NCI-H226 (cell line): ENCODE results near the gene ANKRD65.
A peak's percentile ranks its signal among the peaks of the same experiment; 100 is the strongest.
"Not testable (repeated sequence)": the region's sequence is repeated elsewhere in the genome, so short reads cannot be mapped to it uniquely, and the experiment has no call there.

Experiments used
- DNase-seq: peaks from one replicate; pipeline ENCODE4 v3.0.0-alpha.2; 2015

ANKRD65 gene

GRCh38 chr1:1421147-1421906 is at the start of gene ANKRD65:
Gene ANKRD65 (minus strand): TSS chr1:1421276. CDS start chr1:1421005, 271 bp downstream.
- no peak for DNase-seq

GRCh38 chr1:1468196-1468985 is 47.3 kb upstream of the ANKRD65 start:
- not testable (repeated sequence) for DNase-seq

GRCh38 chr1:1463312-1463711 is 42.2 kb upstream of the ANKRD65 start:
- DNase-seq, result no peak

GRCh38 chr1:1462318-1462966 is 41.4 kb upstream of the ANKRD65 start:
- peak; percentile 90 for DNase-seq

- peak; percentile 17 for DNase-seq
Observed at GRCh38 chr1:1461721-1462317, 40.7 kb upstream of the ANKRD65 start.

GRCh38 chr1:1460540-1461130 is 39.6 kb upstream of the ANKRD65 start:
- DNase-seq, result no peak

GRCh38 chr1:1459711-1460110 is 38.6 kb upstream of the ANKRD65 start:
- DNase-seq, result not testable (repeated sequence)

GRCh38 chr1:1459156-1459555 is 38.1 kb upstream of the ANKRD65 start:
- DNase-seq, result not testable (repeated sequence)

- DNase-seq, result not testable (repeated sequence)
Observed at GRCh38 chr1:1456683-1457255, 35.7 kb upstream of the ANKRD65 start.

GRCh38 chr1:1455934-1456333 is 34.9 kb upstream of the ANKRD65 start:
- DNase-seq, result not testable (repeated sequence)

- no peak for DNase-seq
Observed at GRCh38 chr1:1455366-1455884, 34.3 kb upstream of the ANKRD65 start.

GRCh38 chr1:1454286-1455056 is 33.4 kb upstream of the ANKRD65 start:
- not testable (repeated sequence) for DNase-seq

GRCh38 chr1:1452882-1453281 is 31.8 kb upstream of the ANKRD65 start:
- DNase-seq, result no peak

GRCh38 chr1:1452365-1452739 is 31.3 kb upstream of the ANKRD65 start:
- not testable (repeated sequence) for DNase-seq

GRCh38 chr1:1451696-1452364 is 30.8 kb upstream of the ANKRD65 start:
- no peak for DNase-seq

GRCh38 chr1:1450616-1451015 is 29.5 kb upstream of the ANKRD65 start:
- not testable (repeated sequence) for DNase-seq

- DNase-seq, result no peak
Observed at GRCh38 chr1:1449099-1449739, 28.1 kb upstream of the ANKRD65 start, which contains the start of gene ATAD3C. Gene ATAD3C (plus strand): TSS chr1:1449689. CDS start chr1:1450684, 995 bp downstream.

- not testable (repeated sequence) for DNase-seq
Observed at GRCh38 chr1:1446631-1447030, 25.6 kb upstream of the ANKRD65 start.

- no peak for DNase-seq
Observed at GRCh38 chr1:1442069-1442770, 21.1 kb upstream of the ANKRD65 start.
